HG02943 (cell line): ENCODE measurements around the gene CDH3.
"Not testable (repeated sequence)": the region's sequence is repeated elsewhere in the genome, so short reads cannot be mapped to it uniquely, and the experiment has no call there.

Experiments
- ATAC-seq: cut with Tn5 transposase; IDR thresholded peaks from one replicate; pipeline ENCODE4 v1.9.1; 2021; ENCODE audit warnings: mild to moderate bottlenecking, low read depth, moderate library complexity; ENCODE audit not compliant: unreplicated experiment

Gene CDH3

DNA sequence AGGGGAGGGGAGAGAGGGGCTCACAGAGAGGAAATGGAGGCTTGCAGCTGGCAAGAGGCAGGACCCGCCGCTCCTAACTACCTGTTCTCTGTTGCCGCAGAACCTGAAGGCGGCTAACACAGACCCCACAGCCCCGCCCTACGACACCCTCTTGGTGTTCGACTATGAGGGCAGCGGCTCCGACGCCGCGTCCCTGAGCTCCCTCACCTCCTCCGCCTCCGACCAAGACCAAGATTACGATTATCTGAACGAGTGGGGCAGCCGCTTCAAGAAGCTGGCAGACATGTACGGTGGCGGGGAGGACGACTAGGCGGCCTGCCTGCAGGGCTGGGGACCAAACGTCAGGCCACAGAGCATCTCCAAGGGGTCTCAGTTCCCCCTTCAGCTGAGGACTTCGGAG lies 53.0 kb downstream of the CDH3 start:
- no peak for ATAC-seq

DNA sequence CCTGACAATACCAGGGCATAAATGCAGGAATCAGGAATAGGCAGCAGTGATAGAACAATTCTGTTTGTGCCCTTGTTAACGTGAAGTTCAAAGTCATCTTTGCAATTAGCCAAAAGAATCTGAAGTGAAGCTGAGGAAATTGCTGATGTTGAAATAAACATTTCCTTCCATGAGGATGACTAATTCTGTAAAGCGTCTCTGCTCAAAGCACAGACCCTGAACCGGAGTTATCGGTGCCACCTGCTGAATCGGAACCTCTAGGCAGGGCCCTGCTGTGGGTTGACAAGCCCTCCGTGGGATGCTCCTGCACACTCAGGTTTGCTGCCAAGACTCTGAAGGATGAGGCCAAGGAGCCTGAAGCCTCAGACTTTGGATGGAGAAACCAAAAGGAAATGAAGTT lies 55.0 kb downstream of the CDH3 start:
- ATAC-seq: no peak

DNA sequence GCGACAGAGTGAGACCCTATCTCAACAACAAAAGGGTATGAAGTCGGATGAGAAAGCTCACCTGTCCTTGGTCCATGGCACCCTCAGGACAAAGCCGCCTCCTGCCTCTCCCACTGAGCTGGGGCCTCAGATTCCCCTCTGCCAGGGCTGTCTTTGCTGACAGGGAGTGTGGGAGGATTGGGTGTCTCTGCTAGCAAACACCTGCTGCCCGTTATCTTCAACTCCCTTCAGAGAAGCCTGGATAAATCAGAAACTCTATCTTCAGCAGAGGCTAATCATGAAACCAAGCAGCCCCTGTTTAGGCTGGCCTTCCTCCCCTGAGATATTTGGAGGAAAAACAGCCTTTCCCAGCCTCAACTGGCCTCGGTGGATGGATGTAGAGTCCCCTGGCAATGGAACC lies 55.7 kb downstream of the CDH3 start:
- ATAC-seq: no peak

DNA sequence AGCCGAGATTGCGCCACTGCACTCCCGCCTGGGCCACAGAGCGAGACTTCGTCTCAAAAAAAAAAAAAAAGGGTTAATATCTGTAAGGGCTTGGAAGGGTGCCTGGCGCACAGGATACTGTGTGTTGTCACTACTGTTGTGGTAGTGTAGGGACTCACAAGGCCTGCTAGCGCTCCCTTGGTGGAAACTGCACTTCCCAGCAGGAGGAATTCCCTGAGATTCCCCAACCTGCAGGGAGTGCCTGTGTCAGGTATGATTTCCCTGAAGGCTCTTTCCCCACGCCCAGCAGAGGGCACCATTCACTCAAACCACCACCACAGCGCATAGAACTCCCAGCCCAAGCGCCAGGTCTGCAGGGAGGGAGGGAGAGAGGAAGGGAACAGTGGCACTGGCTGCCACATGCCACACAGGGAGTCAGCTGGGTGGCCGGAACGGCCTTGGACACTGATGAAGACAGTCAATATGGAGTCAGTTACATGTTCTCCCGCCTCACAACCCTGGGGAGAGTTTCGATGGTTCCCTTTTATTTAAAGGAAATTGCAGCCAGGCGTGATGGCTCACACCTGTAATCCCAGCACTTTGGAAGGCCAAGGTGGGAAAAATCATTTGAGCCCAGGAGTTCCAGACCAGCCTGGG lies 59.2 kb downstream of the CDH3 start:
- ATAC-seq: no peak

DNA sequence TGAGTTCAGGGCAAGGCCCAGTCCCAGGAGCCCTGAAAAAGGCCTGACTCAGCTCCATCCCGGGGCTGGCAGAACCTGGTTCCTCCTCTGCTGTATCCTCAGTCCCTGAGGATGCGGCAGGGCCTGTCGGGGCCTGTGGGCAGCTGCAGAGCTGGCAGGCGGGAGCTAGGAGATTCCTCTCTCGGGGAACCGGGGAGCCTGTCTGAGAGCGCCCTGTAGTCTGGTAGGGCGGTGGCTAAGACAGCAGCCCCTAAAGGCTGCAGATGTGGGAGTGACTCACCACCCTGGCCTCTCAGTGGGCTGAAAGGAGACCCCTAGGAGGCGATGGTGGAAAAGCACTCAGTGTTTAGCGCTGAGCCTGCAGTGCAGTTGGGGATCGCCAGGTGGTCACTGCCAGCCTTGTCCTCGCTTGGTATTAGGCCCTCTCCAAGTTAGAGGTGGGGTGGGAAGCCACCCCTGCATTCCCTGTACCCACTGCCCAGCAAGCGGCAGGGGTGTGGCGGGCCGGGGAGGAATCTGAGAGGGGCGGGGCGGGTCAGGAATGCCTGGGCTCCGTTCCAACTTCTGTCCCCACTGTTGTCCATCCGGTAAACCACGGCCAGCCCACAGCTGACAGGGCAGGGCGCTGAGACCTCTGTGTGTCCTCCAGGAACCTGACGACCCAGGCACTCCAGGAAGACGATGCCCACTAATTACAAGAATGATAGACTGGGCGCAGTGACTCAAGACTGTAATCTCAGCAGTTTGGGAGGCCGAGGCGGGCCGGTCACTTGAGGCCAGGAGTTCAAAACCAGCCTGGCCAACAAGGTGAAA lies 62.4 kb downstream of the CDH3 start:
- no peak for ATAC-seq

DNA sequence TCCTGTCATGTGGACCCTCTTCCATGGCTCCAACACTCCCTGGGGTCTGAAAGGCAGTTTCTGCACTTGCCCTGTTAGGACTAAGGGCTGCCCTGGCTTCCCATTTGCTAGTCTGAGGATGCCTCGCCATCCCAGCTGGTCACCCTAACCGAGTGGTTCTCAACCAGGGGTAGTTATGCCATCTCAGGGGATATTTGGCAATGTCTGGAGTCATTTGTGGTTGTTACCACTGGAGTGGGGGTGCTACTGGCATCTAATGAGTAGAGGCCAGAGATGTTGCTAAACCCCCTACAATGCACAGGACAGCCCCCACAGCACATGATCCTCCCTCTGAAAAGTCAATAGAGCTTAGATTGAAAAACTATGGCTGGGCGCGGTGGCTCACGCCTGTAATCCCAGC lies 65.1 kb downstream of the CDH3 start:
- ATAC-seq: no peak

DNA sequence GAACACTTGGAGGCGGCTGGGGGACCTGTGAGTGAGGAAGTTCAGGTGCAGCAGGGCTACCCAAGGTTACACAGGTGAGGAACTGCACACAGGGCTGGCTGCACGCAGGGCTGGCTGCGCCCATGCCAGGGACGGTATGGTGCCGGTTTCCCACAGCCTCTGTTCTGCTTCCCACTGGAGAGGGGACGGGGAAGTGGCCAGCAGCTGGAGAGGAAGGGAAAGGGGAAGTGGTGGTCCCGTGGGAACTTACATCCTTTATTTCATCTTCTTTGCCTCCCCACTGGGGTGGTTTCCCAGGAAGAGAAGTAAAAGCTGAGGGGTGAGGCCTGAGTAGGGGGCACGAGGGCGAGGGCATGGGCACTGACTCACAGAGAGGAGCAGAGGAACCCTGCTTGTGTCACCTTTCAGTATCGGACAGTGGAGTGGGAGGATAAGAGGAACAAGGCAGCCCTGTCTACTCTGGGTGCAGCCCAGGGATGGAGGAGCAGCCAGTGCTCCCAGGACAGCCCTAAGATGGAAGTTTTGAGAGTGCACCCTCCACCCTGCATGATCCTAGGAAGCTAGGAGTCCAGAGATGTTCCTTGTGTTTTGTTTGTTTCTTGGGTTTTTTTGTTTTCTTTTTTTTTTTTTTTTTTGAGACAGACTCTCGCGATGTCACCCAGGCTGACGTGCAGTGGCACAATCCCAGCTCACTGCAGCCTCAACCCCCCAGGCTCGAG lies 66.5 kb downstream of the CDH3 start:
- ATAC-seq: no peak

DNA sequence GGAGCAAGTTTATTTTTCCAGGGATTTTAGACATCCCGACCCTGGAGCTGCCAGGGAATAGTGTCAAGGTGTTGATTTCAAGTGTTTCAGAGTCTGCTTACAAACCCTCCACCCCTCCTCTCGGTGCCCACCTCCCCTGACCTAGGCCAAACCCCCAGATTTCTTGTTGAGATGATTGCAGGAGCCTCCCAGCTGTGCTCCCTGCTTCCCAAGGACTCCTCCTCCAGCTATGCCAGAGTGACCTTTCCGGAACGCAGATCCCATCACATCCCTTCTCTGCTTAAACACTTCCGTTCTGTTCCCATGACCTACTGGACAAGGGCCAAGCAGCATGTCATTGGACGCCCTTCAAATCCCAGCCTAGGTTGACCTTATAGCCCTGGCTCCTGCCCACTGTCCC lies 68.3 kb downstream of the CDH3 start:
- no peak for ATAC-seq

DNA sequence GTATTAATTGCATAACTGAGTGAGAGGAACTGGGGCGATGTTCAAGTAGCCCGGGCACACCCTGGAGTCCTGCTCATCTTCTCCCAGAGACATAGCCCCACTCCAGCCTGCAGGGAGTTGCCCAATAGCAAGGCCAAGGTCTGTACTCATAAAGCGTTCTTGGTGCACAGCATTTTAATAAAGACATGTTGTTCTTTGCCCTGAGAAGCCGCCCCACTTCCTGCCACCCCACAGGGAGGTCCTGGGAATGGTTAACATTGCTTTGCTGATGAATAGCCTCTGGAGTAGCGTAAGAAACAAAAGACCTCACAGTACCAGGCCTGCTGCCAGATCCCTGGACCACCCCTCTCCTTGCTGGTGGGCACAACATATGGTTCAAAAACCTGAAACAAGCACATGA lies 70.4 kb downstream of the CDH3 start:
- no peak for ATAC-seq

DNA sequence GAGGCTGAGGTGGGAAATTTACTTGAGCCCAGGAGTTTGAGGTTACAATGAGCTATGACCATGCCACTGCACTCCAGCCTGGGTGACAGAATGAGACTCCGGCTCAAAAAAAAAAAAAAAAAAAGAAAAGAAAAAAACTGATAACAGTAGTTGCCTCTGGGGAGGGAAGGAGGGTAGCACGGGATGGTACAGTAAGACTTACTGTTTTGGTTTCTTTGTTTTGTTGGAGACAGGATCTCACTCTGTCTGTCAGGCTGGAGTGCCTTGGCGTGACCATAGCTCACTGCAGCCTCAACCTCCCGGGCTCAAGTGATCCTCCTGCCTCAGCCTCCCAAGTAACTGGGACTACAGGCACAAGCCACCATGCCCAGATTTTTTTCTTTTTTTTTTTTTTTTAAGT lies 71.4 kb downstream of the CDH3 start:
- ATAC-seq: not testable (repeated sequence)

DNA sequence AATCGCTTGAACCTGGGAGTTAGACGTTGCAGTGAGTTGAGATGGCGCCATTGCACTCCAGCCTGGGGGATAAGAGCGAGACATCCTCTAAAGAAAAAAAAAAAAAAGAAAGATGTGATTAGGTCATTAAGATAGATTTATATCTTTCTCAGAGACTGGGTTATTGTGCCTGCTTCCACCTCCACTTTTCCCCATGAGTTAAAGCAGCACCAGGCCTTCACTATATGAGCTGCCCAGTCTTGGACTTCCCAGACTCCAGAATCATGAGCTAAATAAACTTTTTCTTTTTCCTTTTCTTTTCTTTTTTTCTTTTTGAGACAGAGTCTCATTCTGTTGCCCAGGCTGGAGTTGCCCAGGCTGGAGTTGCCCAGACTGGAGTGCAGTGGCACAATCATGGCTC lies 72.6 kb downstream of the CDH3 start:
- ATAC-seq: no peak

DNA sequence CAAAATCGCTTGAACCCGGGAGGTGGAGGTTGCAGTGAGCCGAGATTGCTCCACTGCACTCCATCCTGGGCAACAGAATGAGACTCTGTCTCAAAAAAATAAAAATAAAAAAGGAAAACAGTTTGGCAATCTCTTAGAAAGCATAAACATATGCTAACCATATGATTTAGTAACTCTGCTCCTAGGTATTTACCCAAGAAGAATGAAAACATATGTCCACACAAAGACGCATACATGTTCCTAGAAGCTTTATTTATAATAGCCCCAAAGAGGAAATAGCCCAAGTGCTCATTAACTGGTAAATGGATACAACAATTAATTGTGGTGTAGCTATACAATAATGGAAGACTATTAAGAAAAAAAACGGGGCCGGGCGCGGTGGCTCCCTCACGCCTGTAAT lies 73.5 kb downstream of the CDH3 start:
- no peak for ATAC-seq

DNA sequence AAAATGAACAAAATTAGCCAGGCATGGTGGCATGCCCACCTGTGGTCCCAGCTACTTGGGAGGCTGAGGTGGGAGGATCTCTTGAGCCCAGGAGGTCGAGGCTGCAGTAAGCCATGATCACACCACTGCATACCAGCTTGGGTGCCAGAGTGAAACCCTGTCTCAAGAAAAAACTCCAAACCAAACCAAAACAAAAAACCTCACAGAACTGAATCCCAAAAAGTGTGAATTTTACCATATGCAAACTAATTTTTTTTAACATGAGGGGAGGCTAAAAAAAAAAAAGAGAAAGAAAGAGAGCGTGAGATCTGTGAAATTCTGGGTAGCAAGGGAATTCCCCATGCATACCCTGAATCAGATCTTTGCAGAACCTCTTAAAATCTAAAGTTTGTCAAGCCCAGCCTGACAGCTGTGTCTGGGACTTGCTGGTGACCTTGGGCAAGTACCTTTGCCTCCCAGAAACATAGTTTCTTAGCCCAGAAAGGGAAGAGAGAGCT lies 74.9 kb downstream of the CDH3 start:
- no peak for ATAC-seq

DNA sequence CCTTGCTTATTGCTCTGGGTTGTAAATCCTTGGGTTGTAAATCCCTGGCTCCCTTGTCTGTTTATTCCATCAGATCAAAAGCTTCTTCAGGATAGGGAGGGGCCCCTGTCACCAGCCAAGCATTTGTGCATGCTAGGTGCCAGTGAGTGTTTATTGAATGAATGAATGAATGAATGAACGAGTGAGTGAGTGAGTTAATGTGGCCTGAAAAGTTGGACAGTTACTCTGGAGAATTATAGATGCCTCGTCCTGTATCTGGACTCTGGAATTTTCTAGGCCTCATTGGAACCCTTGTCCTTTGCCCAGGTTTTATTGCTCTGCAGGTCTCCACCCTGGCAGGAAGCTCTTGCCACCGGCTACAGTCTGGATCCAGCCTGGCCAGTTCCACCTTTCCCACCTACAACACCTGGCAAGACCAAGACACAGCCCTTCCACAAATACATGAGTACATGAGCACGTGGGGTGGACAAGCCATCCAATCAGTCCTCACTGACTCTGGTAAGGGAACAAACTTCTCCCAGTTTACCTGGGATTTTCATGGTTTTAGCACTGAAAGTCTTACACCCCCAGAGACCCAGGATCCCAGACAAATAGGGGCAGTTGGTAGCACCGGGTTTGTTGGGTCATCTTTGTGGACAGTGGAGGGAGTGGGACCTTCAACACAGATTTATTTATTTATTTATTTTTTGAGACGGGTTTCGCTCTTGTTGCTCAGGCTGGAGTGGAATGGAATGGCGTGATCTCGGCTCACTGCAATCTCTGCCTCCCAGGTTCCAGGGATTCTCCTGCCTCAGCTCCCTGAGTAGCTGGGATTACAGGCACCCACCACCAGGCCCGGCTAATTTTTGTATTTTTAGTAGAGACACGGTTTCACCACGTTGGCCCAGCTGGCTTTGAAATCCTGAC lies 77.3 kb downstream of the CDH3 start:
- ATAC-seq: no peak

DNA sequence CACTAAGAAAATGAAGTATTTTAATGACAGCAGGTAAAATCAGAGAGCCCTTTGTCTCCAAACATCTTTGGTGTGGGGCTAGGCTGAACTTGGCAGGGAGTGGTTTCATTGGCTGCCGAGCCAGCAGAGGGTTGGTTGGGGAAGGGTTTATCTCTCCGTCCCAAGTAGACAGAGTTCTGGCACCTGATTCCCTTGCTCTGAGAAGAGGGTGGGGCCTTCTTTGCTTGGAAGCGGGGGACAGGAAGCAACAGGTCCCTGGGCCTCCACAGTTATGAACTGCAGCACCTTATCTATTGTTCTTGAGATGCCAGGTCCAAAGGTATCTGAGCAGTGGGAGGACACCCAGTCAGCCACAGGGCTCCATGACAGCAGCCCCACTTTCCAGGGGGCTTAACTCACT lies 79.7 kb downstream of the CDH3 start:
- ATAC-seq: no peak

DNA sequence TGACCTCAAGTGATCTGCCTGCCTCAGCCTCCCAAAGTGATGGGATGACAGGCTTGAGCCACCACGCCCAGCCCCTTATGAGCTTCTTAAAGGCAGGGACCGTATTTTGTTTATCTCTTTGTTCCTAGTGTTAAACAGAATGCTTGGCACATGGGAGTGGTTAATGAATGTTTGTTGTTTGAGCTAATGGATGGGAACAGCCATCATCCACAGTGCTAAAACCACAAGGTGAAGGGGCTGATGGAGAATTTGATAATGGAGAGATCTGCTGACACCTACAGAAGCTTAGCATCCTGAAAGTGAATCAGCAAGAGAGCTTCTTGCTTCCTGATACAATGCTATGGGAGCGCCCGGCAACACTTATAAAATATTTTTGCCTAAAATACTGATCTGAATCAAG lies 83.4 kb downstream of the CDH3 start:
- ATAC-seq: no peak

DNA sequence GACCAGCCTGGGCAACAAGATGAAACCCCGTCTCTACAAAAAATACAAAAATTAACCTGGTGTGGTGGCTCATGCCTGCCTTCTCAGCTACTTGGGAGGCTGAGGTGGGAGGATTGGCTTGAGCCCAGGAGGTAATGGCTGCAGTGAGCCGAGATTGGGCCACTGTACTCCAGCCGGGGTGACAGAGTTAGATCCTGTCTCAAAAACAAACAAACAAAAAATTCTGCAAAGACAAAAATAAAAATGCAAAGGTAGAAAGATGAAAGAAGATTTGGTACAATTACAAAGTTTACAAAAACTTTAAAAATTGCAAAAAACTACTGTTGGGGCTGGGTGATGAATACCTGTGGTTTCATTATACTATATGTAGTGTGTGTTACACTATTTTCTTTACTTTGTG lies 86.5 kb downstream of the CDH3 start:
- no peak for ATAC-seq

DNA sequence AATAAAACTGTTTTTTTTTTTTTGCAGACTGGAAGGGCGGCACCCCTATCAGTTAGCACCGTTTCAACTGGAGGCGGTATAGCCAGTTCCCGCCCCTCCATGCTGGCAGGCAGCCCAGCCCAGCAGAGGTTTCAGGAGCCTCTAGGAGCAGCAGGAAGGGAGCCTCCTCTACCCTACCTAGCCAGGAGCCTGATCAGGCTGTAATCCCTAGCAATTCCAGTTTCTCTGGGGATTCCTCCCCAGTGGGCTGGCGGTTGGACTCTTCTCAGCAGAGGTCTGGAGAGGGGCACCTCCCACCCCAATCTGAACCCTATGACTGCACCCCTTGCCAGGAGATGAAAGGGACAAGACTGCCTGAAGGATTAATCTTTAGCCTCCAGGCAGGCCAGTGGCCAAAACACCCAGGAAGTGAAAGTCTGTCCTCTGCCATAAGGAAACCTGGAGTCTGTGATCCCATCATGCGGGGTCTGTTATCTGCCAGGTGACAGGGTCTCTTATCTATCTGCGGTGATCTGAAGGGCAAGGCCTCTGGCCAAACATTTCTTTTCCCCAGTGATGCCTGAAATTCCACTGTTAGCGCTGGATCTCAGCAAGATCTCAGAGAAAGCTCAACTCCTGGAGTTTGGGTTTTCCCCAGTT lies 87.1 kb downstream of the CDH3 start:
- ATAC-seq: no peak

DNA sequence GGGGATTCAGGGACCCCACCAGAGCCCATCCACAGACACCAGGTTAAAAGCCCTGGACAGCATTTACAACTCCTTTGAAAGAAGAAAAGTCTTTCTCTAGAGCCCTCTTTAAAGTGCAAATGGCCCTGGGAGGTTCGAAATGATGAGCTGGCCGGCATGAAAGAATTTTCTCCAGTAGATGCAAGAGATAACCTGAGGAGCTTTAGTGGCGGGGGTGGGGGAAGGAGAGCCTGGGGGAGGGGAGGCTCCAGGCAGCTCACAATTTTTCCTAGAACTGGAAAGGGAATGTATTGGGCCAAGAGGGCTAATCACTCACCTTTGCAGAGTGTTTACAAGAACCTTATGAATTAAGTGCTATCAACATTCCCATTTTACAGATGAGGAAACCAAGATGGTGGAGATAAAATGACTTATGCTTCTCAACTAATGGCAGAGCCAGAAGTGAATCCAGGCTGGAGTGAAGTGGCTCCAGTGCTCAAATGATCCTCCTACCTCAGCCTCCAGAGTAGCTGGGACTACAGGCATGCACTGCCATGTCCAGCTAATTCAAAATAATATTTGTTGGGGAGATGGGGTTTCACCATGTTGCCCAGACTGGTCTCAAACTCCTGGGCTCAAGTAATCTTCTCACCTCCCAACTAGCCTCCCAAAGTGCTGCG lies 87.8 kb downstream of the CDH3 start:
- ATAC-seq: no peak

DNA sequence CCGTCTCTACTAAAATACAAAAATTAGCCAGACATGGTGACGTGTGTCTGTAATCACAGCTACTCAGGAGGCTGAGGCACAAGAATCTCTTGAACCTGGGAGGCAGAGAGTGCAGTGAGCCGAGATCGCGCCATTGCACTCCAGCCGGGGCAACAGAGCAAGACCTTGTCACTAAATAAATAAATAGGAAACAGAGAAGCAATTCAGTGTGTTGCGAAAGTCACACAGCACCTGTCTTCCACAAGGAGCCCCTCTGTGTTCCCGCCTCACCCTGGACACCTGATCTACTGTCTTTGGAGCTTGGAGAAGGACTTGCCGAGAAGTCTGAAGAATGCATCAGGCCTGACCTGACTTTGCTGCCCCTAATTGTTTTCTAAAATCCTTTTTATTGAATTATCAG lies 88.5 kb downstream of the CDH3 start:
- ATAC-seq: no peak
